Midbrain (tissue), 1 donor: ENCODE measurements around the gene CRAT.

Source experiments
- DNase-seq: peaks from one replicate; lab custom pipeline; 2025; lab: John Stamatoyannopoulos, UW

The CRAT gene

GRCh38 chr9:129089246-129089645 is 21.3 kb downstream of the CRAT start:
- no peak for DNase-seq

- DNase-seq, result no peak
Measured at GRCh38 chr9:129084087-129084486, 26.5 kb downstream of the CRAT start.

DNA sequence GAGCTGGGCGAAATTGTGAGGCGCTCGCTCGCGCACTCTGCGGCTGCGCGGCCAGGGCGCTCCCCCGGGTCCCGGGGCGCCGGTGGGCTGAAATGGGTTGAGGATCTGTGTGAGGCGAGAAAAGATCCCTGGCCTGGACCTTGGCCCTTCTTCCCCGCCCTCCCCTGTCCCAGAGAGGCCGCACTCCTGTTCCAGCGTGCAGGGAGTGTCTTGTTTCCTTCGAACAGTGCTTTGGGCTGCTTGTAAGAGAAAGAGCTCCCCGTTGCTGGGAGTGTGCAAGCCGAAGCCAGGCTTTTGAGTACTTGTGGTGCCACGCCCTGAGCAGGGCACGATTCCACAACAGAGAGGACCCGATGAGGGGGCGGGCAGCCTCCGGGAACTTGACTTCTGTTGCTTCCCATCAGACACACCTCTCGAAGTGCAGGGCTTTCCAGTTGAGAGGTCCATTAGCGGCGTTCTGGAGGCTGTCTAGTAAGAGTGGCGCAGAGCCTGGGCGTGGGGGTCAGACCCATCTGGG is 29.1 kb downstream of the CRAT start:
- no peak for DNase-seq

DNA sequence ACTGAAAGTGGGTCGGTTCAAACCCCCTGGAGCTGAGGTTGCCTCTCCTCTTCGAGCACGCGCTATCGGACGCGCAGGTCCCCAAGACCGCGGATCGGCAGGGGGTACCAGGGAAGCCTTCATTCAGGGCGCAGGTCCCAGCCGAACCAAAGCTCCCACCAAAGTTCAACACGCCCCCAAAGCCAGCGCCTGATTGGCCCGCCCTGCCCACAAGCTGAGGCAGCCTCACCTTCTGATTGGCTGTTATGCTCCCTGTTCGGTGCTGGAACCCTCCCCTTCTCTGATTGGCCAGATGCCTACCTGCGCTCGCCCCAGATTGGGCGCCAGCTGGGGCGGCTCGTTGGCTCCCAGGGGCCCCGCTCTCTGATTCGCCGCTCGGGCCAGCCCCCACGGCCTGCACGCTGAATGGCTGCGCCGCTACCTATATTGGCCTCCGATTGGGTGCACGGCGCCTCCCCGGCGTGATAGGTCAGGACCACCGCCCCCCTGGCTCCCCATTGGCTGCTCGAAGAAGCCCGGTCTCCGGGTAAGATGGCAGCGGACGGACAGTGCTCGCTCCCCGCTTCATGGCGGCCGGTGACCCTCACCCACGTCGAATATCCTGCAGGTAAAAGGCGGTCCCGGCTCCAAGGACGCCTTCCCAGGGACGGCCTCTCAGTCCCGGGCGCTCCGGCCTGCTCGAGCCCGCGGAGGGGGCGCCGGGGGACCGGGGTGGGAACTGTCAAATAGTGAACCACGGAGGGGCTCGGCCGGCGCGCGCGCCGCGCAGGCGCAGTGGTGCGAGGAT is 29.8 kb downstream of the CRAT start, which contains the start of gene DOLPP1:
DOLPP1 (plus strand) TSS at position 511 of the 787 bp plus-strand sequence; CDS start at position 532, 21 bp downstream.
- DNase-seq, result peak; percentile 99

- no peak for DNase-seq
Measured at GRCh38 chr9:129080298-129080600, 30.3 kb downstream of the CRAT start.

DNA sequence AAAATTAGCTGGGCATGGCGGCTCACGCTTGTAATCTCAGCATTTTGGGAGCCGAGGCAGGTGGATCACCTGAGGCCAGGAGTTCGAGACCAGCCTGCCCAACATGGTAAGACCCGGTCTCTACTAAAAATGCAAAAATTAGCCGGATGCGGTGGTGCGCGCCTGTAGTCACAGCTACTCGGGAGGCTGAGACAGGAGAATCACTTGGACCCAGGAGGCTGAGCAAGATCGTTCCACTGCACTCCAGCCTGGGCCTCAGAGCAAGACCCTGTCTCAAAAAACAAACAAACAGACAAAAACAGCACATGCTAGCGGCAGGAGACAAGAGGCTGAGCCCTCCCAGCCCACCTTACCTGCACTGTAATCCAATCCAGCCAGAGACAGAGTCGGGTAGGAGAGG is 30.8 kb downstream of the CRAT start:
- DNase-seq, result no peak

DNA sequence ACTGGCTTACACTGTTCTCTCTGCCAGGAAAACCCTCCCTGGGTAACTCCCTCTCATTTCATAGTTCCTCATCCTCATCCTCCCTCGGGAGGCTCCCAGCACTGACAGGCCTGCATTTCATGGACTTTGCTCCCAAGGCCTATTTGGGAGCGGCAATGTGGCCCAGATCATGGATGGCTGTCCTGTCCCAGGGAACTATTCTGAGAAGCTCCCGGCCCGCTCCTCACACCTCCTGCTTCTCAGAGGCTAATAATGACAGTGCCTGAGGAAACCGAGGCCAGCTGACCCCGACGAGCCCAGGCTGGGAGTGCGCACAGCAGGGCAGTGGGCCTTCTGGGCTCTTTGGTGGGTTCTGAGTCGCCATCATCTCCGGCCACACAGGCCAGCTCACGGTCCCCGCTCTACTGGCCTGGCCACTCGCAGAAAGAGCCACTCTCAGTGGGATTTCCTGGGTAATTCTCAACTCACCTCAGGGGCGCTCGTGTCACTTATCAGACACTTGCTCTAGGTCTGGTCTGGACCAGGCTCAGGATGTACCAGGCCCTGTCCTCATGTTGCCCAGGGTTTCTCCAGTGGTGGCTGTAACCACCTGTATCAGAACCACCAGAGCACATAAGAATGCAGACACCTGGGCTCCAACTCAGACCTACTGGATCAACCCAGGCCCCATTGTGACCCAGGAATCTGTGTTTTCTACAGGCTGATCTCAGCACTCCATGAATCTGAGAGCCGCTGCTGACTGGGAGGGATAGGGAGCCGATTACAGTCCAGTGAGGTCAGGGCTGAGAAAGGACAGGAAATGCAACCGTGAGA is 31.7 kb downstream of the CRAT start:
- DNase-seq, result no peak

GRCh38 chr9:129077236-129077635 is 33.4 kb downstream of the CRAT start:
- DNase-seq, result no peak

- no peak for DNase-seq
Measured at GRCh38 chr9:129076640-129077037, 34.0 kb downstream of the CRAT start.

DNA sequence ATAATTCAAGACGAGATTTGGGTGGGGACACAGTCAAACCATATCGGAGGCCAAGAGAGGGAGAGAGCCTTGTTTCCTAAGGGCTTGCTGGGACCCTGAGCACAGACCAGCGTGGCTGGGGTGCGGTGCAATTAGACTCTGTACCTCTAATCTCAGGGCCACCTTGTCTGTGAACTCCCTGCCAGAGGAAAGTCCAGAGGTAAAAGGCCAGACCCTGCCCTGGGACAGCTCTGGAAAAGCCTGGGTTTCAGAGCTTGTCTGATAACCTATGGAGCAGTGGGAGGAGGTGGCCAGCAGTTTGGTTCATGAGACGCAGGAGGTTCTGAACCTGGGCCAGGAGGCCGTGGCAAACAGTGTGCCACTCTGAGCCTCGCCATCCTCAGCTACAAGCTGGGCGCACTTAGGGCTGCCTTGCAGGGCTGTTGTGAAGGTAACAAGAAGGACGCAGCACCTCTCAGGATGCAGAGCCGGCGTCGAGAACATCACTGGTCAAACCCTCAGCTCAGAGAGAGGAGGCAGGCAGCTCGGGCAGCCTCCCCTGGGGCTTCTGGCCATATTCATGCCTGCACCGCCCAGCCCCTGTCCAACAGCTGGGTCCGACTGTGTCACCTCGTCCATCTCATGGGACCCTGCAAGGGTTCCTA is 34.5 kb downstream of the CRAT start:
- no peak for DNase-seq

DNA sequence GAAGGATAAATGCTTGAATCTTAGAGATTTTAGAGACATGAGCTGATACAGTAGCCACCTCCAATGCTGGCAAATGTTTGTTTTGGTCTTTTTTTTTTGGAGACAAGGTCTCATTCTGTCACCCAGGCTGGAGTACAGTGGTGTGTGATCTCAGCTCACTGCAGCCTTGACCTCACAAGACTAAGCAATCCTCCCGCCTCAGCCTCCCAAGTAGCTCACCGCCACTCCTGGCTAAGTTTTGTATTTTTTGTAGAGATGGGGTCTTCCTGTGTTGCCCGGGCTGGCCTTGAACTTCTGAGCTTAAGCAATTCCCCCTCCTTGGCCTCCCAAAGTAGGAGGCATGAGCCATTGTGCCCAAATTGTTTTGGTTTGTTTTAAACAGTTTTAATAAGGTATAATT is 36.5 kb downstream of the CRAT start:
- DNase-seq, result no peak

DNA sequence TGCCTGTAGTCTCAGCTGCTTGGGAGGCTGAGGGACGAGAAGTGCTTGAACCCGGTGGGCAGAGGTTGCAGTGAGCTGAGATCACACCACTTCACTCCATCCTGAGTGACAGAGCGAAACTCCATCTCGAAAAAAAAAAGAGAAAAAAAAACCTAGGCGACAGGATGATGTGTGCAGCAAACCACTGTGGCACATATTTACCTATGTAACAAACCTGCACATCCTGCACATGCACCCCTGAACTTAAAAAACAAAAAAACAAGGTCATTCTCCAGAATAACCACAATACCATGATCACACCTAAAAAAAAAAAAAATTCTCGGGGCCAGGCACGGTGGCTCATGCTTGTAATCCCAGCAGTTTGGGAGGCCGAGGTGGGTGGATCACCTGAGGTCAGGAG is 37.2 kb downstream of the CRAT start:
- no peak for DNase-seq

DNA sequence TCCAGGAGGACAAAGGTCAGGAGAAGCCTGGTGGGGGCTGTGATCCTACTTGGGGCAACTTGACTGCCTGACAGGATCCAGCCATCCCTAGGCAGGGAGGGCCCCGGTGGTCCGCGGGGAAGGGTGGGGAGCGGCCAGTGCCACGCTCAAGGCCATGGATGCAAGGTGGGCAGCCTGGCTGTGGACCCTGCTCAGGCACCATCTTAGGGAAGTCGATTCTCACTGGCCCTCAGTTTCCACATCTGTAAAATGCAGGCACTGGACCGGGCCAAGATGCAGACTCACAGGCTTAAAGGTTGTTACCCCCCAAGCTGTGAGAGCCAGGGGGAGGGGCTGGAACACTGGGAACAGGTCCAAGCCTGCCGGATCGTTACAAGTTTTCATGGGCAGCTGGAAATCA is 38.4 kb downstream of the CRAT start:
- no peak for DNase-seq

DNA sequence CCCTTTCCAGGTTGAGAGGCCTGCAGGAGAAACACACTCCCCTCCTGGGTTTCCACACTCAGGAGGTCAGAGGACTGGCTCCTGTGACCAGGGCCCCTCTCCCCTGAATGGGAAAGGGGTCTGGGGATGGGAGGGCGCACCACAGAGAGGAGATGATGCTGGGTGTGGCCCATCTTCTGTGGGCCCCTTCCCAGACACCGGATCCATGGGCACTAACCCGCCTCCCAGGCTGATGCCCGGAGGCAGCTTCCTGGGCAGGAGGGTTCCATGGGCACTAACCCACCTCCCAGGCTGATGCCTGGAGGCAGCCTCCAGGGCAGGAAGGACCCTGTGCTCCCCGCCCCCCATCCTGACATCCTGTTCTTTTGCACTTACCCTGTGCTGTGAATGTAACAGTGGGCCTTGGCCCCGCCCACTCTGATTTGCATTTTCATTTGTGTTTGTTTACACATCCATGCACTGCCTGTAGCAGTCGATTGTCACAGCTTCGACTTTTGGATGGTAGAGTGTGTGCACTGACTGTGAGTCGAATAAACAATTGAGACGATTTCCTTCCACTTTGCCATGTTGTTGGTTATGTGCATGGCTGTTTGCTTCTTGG is 39.0 kb downstream of the CRAT start:
- no peak for DNase-seq

- no peak for DNase-seq
Measured at GRCh38 chr9:129070696-129071525, 39.7 kb downstream of the CRAT start.

- DNase-seq, result no peak
Measured at GRCh38 chr9:129069862-129070641, 40.5 kb downstream of the CRAT start.

DNA sequence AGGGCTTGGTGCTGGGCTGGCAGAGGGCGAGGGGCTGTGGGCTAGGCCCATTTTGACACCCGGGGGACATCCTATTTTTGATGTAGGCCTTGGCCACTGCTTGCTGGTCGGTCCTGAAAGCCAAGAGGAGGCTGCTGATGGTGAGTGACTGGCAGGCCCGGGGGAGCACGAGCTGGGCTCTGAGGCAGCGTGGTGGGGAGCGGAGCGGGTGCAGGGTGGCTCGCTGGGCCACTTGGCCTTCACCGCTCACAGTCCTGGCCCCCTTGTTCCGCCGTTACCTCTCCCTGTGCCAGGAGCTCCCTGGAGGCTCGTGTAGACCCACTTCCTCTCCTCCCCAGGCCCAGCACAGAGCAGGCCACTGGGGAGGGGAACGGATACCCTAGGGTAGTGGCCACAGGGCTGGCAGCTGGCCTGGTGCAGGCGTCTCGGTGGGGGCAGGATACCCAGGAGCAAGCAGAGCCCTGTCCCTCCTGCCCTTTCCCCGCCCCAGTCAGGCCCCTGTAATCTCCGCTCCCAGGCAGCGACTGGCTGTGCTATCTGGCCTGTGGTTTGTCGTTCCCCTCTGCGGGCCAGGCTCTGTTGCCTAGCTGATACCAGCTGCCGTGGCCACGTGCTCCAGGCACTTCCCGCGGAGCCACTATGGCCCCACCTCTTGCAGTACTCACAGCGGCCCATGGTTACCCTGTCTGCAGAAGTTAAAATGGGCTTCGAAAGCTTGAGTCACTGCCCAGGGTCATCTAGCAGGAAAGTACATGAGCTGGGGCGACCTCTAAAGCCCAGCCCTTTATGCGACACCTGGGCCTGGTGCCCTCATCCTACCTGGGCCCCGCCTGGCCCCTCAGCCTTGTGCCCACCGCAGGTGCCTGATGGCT is 41.4 kb downstream of the CRAT start:
- DNase-seq, result peak; percentile 22

DNA sequence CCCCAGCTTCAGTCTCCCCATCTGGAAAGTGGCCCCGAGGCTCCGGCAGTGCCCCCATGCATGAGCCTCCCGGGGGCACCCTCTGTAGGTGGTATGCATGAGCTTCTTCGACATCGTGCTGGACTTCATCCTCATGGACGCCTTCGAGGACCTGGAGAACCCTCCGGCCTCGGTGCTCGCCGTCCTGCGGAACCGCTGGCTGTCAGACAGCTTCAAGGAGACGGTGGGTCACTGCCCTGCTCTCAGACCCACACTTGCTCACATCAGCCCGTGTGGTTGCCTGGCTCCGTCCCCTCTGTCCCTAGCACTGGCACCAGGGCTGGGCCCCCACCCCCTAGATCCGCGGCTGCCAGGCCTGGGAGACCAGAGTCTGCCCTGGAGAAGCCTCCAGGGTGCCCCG is 42.5 kb downstream of the CRAT start:
- DNase-seq, result no peak

DNA sequence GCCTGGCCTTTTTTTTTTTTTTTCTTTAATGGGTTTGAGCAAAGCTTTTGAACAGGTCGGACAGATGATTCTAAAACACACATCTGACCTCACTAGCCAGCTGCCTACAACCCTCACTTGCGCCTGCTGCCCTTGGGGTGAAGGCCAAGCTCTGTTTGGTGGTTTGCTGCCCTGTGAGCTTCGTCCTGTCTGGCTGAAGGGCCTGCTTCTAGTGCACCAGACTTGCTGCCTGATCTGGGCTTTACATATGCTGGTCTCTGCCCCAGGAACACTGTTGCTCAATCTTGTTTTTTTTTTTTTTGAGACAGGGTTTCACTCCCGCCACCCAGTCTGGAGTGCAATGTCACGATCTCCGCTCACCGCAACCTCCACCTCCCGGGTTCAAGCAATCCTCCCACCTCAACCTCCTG is 46.1 kb downstream of the CRAT start:
- DNase-seq, result no peak

DNA sequence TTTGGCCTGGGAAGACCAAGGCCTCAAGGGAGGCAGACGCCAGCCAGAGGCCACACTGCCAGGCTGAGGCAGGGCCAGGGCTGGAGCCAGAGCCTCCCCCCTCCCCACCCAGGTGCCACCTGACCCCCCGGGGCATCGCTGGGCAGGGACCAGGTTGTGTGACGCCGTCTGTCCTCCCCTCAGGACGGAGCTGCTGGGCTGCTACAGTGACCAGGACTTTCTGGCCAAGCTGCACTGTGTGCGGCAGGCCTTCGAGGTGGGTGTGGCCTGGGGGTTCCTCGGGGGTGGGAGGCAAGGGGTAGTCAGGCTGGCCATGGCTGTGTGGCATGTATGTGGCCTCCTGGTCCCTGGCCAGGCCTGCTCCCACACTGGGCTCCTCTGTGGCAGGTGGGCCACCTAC is 47.5 kb downstream of the CRAT start:
- no peak for DNase-seq
